HAP-1 (cell line): ENCODE measurements around the gene AJM1.

Source experiments
- DNase-seq, 2 experiments: peaks; one replicate each; pipeline ENCODE4 v3.0.0-alpha.2; 2016 to 2020; ENCODE audit warnings: low spot score in 2 of 2
- H3K27me3 ChIP-seq: fragments of 250-450 bp; sonication (Bioruptor Pico); 2 replicates; pipeline ENCODE4 v1.5.1; 2020; ENCODE audit warnings: low read depth, mild to moderate bottlenecking, moderate library complexity
- H3K36me3 ChIP-seq: fragments of 250-450 bp; sonication (Bioruptor Pico); replicated peaks from 2 replicates; pipeline ENCODE4 v1.5.1; 2020; ENCODE audit warnings: mild to moderate bottlenecking
- H3K4me1 ChIP-seq: fragments of 250-450 bp; sonication (Bioruptor Pico); 2 replicates; pipeline ENCODE4 v1.5.1; 2020; ENCODE audit warnings: mild to moderate bottlenecking
- H3K4me3 ChIP-seq: fragments of 250-450 bp; sonication (Bioruptor Pico); 2 replicates; pipeline ENCODE4 v1.5.1; 2020; ENCODE audit warnings: mild to moderate bottlenecking, moderate library complexity
- H3K9me3 ChIP-seq: fragments of 250-450 bp; sonication (Bioruptor Pico); 2 replicates; pipeline ENCODE4 v1.5.1; 2020; ENCODE audit warnings: mild to moderate bottlenecking, moderate library complexity
- in situ Hi-C: fragments of 300-500 bp; cut with MboI; formaldehyde crosslinking; loops from 3 replicates; pipeline ENCODE4 v1.14.3; 2020; ENCODE audit warnings: low sequenced_read_pairs, inconsistent platforms, mixed read lengths

AJM1 gene

DNA sequence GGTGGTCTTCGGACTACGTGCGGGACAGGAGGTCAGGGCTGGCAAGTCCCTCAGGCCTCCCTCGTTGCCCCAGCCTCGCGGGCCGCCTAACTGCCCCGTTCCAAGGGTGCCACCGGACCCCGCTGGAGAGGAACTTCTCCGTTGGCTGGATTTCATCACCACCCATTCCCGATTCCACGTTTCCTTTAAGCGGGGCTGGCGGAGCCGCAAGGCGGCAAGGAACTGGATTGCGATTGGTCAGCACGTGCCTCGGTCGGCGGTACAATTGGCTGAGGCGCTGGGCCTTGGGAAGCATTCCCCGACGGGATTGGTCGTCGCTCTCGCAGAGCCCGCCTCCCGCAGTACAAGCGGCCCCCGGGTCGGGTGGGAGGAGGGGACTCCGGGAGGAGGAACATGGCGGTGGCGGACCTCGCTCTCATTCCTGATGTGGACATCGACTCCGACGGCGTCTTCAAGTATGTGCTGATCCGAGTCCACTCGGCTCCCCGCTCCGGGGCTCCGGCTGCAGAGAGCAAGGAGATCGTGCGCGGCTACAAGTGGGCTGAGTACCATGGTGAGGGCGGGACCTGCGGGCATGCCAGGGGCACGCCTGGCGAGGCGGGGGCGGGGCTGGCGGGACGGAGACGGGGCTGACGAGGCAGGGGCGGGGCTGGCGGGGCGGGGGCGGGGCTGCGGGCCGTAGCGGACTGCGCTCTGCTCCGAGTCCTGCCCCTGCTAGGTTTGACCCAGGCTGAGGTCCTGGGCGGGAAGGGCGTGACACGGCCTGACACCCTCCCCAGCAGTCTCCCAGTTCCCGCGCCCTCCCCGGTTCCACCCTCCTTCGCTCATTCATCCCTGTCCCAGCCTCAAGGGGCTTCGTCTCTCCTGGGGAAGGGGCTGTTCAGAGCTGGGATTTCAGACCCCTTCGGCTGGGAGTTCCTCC lies 7.0 kb downstream of the AJM1 start, which contains the start of gene PHPT1:
TSS of gene PHPT1 (plus strand) at position 372 of the 922 bp plus-strand sequence. CDS start at position 394, 22 bp downstream.
- in situ Hi-C loops, result no loop called here
- H3K27me3 ChIP-seq, result no peaks in the 10 kb centered on the region

GRCh38 chr9:136849960-136850865 lies 7.9 kb downstream of the AJM1 start:
- H3K4me1 ChIP-seq, result peaks cover 14% of the 10 kb centered on the region
- no peaks in the 10 kb centered on the region for H3K9me3 ChIP-seq
- peak overlapping the region; percentile 75 for H3K4me3 ChIP-seq
- peaks cover 17% of the 10 kb centered on the region for H3K36me3 ChIP-seq
- in situ Hi-C loops, result no loop called here
- DNase-seq, result no peak
- no peaks in the 10 kb centered on the region for H3K27me3 ChIP-seq

More for the DNA sequence above, 7.0 kb downstream of the AJM1 start, which contains the start of gene PHPT1:
- peaks cover 14% of the 10 kb centered on the region for H3K4me1 ChIP-seq
- peaks cover 17% of the 10 kb centered on the region for H3K36me3 ChIP-seq
- H3K4me3 ChIP-seq, result peak within 1 kb of the TSS; percentile 75
- H3K9me3 ChIP-seq, result no peaks in the 10 kb centered on the region
- peak; percentile 97 to 99 for DNase-seq

- Histone ChIP-seq H3K4me1 (peaks cover 14% of the 10 kb centered on the region), H3K9me3 (no peaks in the 10 kb centered on the region), H3K4me3 (no peak overlapping the region), H3K36me3 (peaks cover 17% of the 10 kb centered on the region), H3K27me3 (no peaks in the 10 kb centered on the region)
- in situ Hi-C loops, result no loop called here
- no peak for DNase-seq
Observed at GRCh38 chr9:136850866-136851775, 8.8 kb downstream of the AJM1 start.

- Histone ChIP-seq H3K9me3 (no peaks in the 10 kb centered on the region), H3K27me3 (no peaks in the 10 kb centered on the region), H3K4me3 (no peak within 1 kb of the TSS), H3K36me3 (peaks cover 17% of the 10 kb centered on the region), H3K4me1 (peaks cover 14% of the 10 kb centered on the region)
- in situ Hi-C loops, result no loop called here
- no peak for DNase-seq
Observed at GRCh38 chr9:136851941-136852663, 9.8 kb downstream of the AJM1 start, which contains the start of gene MAMDC4. MAMDC4 (plus strand) TSS chr9:136852346; CDS start chr9:136852417, 71 bp downstream.

DNA sequence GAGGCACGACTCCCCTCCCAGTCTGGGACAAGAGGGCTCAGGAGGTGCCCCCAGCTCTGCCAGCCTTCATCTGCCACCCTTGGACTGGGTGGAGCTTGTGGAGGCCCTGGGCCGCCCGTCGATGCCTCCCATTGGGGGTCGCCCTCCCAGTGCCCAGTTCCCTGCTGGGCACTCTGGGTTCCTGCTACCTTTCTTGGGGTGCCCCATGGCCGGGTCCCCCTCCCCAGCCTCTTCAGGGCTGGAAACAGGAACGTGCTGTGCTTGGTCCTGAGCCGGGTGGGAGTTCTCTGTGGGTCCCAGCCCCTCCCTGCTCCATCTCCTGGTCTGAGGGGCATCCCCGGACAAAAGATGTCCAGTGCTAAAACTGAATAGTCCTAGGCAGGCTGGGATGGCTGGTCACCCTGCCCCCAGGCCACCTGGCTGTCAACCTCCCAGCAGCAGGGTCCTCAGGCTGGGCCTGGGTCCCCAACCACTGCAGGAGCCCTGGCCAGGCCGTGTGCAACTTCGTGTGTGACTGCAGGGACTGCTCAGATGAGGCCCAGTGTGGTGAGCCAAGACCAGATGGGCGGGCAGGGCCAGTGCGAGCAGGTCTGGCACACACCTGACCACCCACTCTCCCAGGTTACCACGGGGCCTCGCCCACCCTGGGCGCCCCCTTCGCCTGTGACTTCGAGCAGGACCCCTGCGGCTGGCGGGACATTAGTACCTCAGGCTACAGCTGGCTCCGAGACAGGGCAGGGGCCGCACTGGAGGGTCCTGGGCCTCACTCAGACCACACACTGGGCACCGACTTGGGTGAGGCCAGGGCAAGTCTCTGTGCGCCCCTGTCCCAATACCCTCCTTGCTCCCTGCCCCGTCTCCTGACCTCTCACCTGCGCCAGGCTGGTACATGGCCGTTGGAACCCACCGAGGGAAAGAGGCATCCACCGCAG lies 10.7 kb downstream of the AJM1 start:
- peak in 1 of 2 experiments; percentile 11 for DNase-seq
- Histone ChIP-seq H3K27me3 (no peaks in the 10 kb centered on the region), H3K36me3 (peaks cover 17% of the 10 kb centered on the region), H3K4me3 (no peak overlapping the region), H3K4me1 (peaks cover 9% of the 10 kb centered on the region), H3K9me3 (no peaks in the 10 kb centered on the region)
- in situ Hi-C loops, result no loop called here

GRCh38 chr9:136853596-136854112 lies 11.4 kb downstream of the AJM1 start:
- Histone ChIP-seq H3K36me3 (peaks cover 17% of the 10 kb centered on the region), H3K9me3 (no peaks in the 10 kb centered on the region), H3K4me1 (peaks cover 8% of the 10 kb centered on the region; the same call in 1 of the 2 replicates), H3K4me3 (no peak overlapping the region), H3K27me3 (no peaks in the 10 kb centered on the region)
- in situ Hi-C loops, result no loop called here
- DNase-seq, result peak in 1 of 2 experiments; percentile 12

- DNase-seq, result peak in 1 of 2 experiments; percentile 13
- in situ Hi-C loops, result no loop called here
- Histone ChIP-seq H3K4me1 (peaks cover 8% of the 10 kb centered on the region; the same call in 1 of the 2 replicates), H3K9me3 (no peaks in the 10 kb centered on the region), H3K36me3 (peaks cover 17% of the 10 kb centered on the region), H3K4me3 (no peak overlapping the region), H3K27me3 (no peaks in the 10 kb centered on the region)
Observed at GRCh38 chr9:136854113-136854841, 12.0 kb downstream of the AJM1 start.

DNA sequence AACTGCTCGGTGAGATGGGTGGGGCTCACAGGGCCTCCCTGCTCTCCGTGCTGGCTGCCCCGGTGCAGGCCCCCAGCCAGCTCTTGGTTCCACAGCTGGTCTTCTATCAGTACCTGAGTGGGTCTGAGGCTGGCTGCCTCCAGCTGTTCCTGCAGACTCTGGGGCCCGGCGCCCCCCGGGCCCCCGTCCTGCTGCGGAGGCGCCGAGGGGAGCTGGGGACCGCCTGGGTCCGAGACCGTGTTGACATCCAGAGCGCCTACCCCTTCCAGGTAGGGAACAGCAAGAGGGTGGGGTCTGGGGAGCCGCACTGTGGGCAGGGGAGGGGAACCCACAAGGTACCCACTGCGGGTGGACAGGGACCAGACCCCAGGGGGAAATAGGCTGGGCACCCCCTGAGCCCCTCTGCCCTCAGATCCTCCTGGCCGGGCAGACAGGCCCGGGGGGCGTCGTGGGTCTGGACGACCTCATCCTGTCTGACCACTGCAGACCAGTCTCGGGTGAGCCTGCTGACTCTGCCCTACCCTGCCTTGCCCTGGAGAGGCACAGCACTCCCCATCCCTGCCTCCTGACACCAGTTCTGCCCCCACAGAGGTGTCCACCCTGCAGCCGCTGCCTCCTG lies 12.7 kb downstream of the AJM1 start:
- in situ Hi-C loops, result no loop called here
- no peak overlapping the region for H3K4me3 ChIP-seq
- no peaks in the 10 kb centered on the region for H3K9me3 ChIP-seq

DNA sequence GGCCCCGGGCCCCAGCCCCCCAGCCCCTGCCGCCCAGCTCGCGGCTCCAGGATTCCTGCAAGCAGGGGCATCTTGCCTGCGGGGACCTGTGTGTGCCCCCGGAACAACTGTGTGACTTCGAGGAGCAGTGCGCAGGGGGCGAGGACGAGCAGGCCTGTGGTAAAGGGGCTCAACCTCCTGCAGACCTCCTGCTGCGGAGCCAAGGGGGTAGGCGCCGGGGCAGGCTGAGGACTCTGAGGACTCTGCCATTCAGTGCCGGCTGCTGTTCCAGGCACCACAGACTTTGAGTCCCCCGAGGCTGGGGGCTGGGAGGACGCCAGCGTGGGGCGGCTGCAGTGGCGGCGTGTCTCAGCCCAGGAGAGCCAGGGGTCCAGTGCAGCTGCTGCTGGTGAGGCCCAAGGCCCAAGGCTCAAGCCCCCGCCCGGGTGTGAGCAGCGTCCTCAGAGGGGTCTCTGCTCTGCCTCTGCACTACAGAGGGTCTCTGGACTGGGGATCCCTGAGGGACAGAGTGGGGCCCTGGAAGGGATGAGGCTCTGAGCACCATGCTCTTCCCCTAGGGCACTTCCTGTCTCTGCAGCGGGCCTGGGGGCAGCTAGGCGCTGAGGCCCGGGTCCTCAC lies 13.3 kb downstream of the AJM1 start:
- Histone ChIP-seq H3K36me3 (peaks cover 12% of the 10 kb centered on the region), H3K4me1 (no peaks in the 10 kb centered on the region), H3K9me3 (no peaks in the 10 kb centered on the region), H3K27me3 (no peaks in the 10 kb centered on the region), H3K4me3 (no peak overlapping the region)
- DNase-seq, result peak in 1 of 2 experiments; percentile 12
- in situ Hi-C loops, result no loop called here

More for the DNA sequence above, 12.7 kb downstream of the AJM1 start:
- H3K36me3 ChIP-seq, result peaks cover 17% of the 10 kb centered on the region
- peaks cover 5% of the 10 kb centered on the region; the same call in 1 of the 2 replicates for H3K4me1 ChIP-seq
- H3K27me3 ChIP-seq, result no peaks in the 10 kb centered on the region
- no peak for DNase-seq

- H3K4me3 ChIP-seq, result no peak overlapping the region
- H3K9me3 ChIP-seq, result no peaks in the 10 kb centered on the region
- peak in 1 of 2 experiments; percentile 8 for DNase-seq
- H3K4me1 ChIP-seq, result no peaks in the 10 kb centered on the region
- in situ Hi-C loops, result no loop called here
- peaks cover 12% of the 10 kb centered on the region for H3K36me3 ChIP-seq
- no peaks in the 10 kb centered on the region for H3K27me3 ChIP-seq
Observed at GRCh38 chr9:136856079-136856476, 13.8 kb downstream of the AJM1 start.
